Measurements from ENCODE around the gene AKAP17A. TPM values are rescaled to one million over a fixed set of nuclear protein-coding genes. Genes with fewer than 3 reads are reported as not detected.

Gene AKAP17A
- total RNA-seq, 1 experiment from 2014 or later = 39.9 TPM

DNA sequence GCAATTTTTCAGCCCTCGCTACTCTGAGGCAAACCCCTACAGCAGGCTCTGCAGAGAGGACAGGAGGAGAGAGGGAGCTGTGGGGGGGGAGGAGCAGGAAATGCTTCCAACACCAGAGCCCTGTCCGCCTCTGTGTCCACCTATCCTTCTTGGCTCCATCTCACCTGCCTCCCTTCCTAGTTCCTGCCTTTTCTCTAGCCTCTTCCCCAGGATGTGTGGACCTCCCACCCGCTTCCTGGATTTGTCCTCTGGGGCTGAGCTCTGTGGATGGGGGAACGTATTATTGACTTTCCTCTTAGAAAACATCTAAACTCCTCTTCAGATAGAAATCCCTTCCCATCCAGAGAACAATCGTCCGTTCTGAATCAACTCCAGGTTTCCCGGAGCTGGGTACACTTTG is 37.8 kb downstream of the AKAP17A start:
- intact Hi-C loops (cut with micrococcal nuclease; ENCODE audit: unreplicated experiment) = no loop called here
- DNase-seq = no peak
- H3K36me3 Mint-ChIP-seq (ENCODE audit: insufficient read depth, unreplicated experiment) = no peaks in the 10 kb centered on the region
- no peak overlapping the region for H3K4me3 Mint-ChIP-seq (ENCODE audit: unreplicated experiment)
- Histone ChIP-seq H3K9me3 (no peaks in the 10 kb centered on the region), H3K4me1 (no peaks in the 10 kb centered on the region), H3K36me3 (ENCODE audit: control insufficient read depth, insufficient read depth, low read length) (no peaks in the 10 kb centered on the region), H3K4me3 (ENCODE audit: low read depth, low read length) (no peak overlapping the region), H3K27me3 (replicated peaks; ENCODE audit: control insufficient read depth, insufficient read depth, low read length) (no peaks in the 10 kb centered on the region)
- no TSS peak for BruUV-seq (replicated peaks)
- CTCF ChIA-PET = no interaction called here
- peaks cover 12% of the 10 kb centered on the region for H3K9me3 Mint-ChIP-seq (ENCODE audit: unreplicated experiment)
- no peak for TF ChIP-seq CTCF (IDR thresholded peaks at IDR 0.05; ENCODE audit: insufficient read depth in 1 of 2, low read depth in 1 of 2, low read length in 1 of 2, severe bottlenecking in 1 of 2, unreplicated experiment in 1 of 2)
- H3K4me1 Mint-ChIP-seq (ENCODE audit: low read depth, unreplicated experiment) = no peaks in the 10 kb centered on the region
- no peak overlapping the region for H3K27ac Mint-ChIP-seq (ENCODE audit: unreplicated experiment)
- POLR2A ChIA-PET = no interaction called here
- H3K27me3 Mint-ChIP-seq (ENCODE audit: insufficient read depth, unreplicated experiment) = no peaks in the 10 kb centered on the region

DNA sequence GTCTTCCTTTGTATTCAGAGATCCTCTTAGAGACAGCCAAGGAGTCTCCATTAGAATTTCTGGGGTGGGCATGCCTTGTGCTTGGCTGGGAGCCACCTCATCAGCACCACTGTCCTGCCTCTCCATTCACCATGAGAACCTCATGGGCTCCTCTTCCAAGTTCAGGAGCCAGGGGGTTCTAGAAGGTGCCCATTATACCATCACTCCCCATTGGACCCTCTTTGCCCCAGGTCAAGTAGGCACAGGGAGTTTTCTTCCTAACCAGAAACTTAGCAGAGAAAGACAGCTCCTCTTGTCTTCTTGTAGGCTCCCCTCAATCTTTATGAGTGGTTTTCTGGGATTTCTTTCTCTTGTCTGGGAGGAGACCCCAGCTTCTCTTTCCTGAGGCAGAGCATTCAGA is 54.6 kb downstream of the AKAP17A start:
- H3K36me3 ChIP-seq (ENCODE audit: control insufficient read depth, insufficient read depth, low read length) = no peaks in the 10 kb centered on the region
- BruUV-seq (replicated peaks) = no TSS peak
- Mint-ChIP-seq H3K27ac (ENCODE audit: unreplicated experiment) (no peak overlapping the region), H3K4me1 (ENCODE audit: low read depth, unreplicated experiment) (no peaks in the 10 kb centered on the region), H3K4me3 (ENCODE audit: unreplicated experiment) (no peak overlapping the region), H3K36me3 (ENCODE audit: insufficient read depth, unreplicated experiment) (no peaks in the 10 kb centered on the region), H3K27me3 (ENCODE audit: insufficient read depth, unreplicated experiment) (no peaks in the 10 kb centered on the region), H3K9me3 (ENCODE audit: unreplicated experiment) (peaks cover 28% of the 10 kb centered on the region)
- no peak for TF ChIP-seq CTCF (IDR thresholded peaks at IDR 0.05; ENCODE audit: insufficient read depth in 1 of 2, low read depth in 1 of 2, low read length in 1 of 2, severe bottlenecking in 1 of 2, unreplicated experiment in 1 of 2)
- intact Hi-C loops (cut with micrococcal nuclease; ENCODE audit: unreplicated experiment) = no loop called here
- ChIA-PET POLR2A (no interaction called here), CTCF (no interaction called here)
- DNase-seq = no peak
- H3K4me3 ChIP-seq (ENCODE audit: low read depth, low read length) = no peak overlapping the region
- no peaks in the 10 kb centered on the region for H3K4me1 ChIP-seq
- H3K9me3 ChIP-seq = peaks cover 4% of the 10 kb centered on the region; the same call in 1 of the 2 replicates
- H3K27me3 ChIP-seq (replicated peaks; ENCODE audit: control insufficient read depth, insufficient read depth, low read length) = no peaks in the 10 kb centered on the region

DNA sequence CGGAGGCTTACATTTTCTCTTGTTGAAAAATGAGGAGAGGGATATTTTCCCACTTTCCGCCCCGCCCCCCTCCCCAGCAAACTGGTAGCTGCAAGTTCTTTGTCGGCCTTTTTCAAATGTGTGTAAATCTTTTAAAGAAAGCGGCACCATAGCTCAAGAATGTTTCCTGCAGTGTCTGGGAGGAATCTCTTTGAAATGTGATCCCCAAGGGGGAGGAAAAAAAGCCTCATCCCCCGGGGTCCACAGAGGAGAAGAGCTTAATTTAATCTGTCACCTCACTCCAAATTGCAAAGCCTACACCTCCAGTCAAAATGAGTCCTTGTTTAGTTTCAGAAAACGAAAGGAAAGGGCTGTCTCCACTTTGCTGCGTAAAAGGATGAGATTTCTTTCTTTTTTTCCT is 58.2 kb downstream of the AKAP17A start:
- Mint-ChIP-seq H3K9me3 (ENCODE audit: unreplicated experiment) (peaks cover 18% of the 10 kb centered on the region), H3K4me1 (ENCODE audit: low read depth, unreplicated experiment) (no peaks in the 10 kb centered on the region), H3K36me3 (ENCODE audit: insufficient read depth, unreplicated experiment) (no peaks in the 10 kb centered on the region), H3K4me3 (ENCODE audit: unreplicated experiment) (no peak overlapping the region), H3K27me3 (ENCODE audit: insufficient read depth, unreplicated experiment) (no peaks in the 10 kb centered on the region), H3K27ac (ENCODE audit: unreplicated experiment) (no peak overlapping the region)
- CTCF ChIA-PET = no interaction called here
- intact Hi-C loops (cut with micrococcal nuclease; ENCODE audit: unreplicated experiment) = no loop called here
- POLR2A ChIA-PET = no interaction called here
- TF ChIP-seq CTCF (IDR thresholded peaks at IDR 0.05; ENCODE audit: insufficient read depth in 1 of 2, low read depth in 1 of 2, low read length in 1 of 2, severe bottlenecking in 1 of 2, unreplicated experiment in 1 of 2) = no peak
- Histone ChIP-seq H3K27me3 (replicated peaks; ENCODE audit: control insufficient read depth, insufficient read depth, low read length) (no peaks in the 10 kb centered on the region), H3K9me3 (peaks cover 4% of the 10 kb centered on the region; the same call in 1 of the 2 replicates), H3K4me3 (ENCODE audit: low read depth, low read length) (no peak overlapping the region), H3K4me1 (no peaks in the 10 kb centered on the region), H3K36me3 (ENCODE audit: control insufficient read depth, insufficient read depth, low read length) (no peaks in the 10 kb centered on the region)
- DNase-seq = no peak
- BruUV-seq (replicated peaks) = no TSS peak

Other genes with a start within 250 kb of the AKAP17A start
- 450 and 455 TPM in 2 replicates for gene SLC25A6, start 199.5 kb upstream of the AKAP17A start, total RNA-seq (2022)
- gene ASMTL, start 138.7 kb upstream of the AKAP17A start, total RNA-seq (2022) = 15.4 and 17.4 TPM in 2 replicates
- gene P2RY8, start 54.4 kb upstream of the AKAP17A start, total RNA-seq (2022) = not detected in 2 replicates
- not detected in 2 replicates for gene ASMT, start 23.5 kb downstream of the AKAP17A start, total RNA-seq (2022)